ENCODE measurements around the gene HDAC4. TPM values are rescaled to one million over a fixed set of nuclear protein-coding genes. Genes with fewer than 3 reads are reported as not detected.

The HDAC4 gene
- polyA plus RNA-seq, 1 experiment = 8.9 TPM

- peaks cover 3% of the 10 kb centered on the region; the same call in 1 of the 2 replicates for H3K9me3 ChIP-seq (ENCODE audit: control insufficient read depth, insufficient read depth, low read length)
- H3K27me3 ChIP-seq (ENCODE audit: control insufficient read depth, insufficient read depth, low read length) = no peaks in the 10 kb centered on the region
- no peak for DNase-seq (ENCODE audit: low read depth, low spot score)
- ChIA-PET CTCF (no interaction called here), POLR2A (interaction anchor here (0.7 kb wide), 1 partner anchor 17 kb away, joined by 3 read pairs; no protein-coding TSS in a partner anchor)
- no peak overlapping the region for H3K4me3 ChIP-seq (ENCODE audit: low read depth, low read length)
- no peak for TF ChIP-seq CTCF (IDR thresholded peaks at IDR 0.05; ENCODE audit: low read depth, low read length)
- no peak overlapping the region for H3K27ac ChIP-seq (ENCODE audit: low read depth, low read length)
These were observed 219.5 kb downstream of the HDAC4 start for GRCh38 chr2:239181074-239181902.

GRCh38 chr2:239180526-239181073, 220.2 kb downstream of the HDAC4 start:
- Histone ChIP-seq H3K9me3 (ENCODE audit: control insufficient read depth, insufficient read depth, low read length) (peaks cover 3% of the 10 kb centered on the region; the same call in 1 of the 2 replicates), H3K4me3 (ENCODE audit: low read depth, low read length) (no peak overlapping the region), H3K27me3 (ENCODE audit: control insufficient read depth, insufficient read depth, low read length) (no peaks in the 10 kb centered on the region), H3K27ac (ENCODE audit: low read depth, low read length) (no peak overlapping the region)
- TF ChIP-seq CTCF (IDR thresholded peaks at IDR 0.05; ENCODE audit: low read depth, low read length) = no peak
- no peak for DNase-seq (ENCODE audit: low read depth, low spot score)
- CTCF ChIA-PET = no interaction called here
- POLR2A ChIA-PET = no interaction called here

GRCh38 chr2:239179851-239180371, 220.9 kb downstream of the HDAC4 start:
- Histone ChIP-seq H3K4me3 (ENCODE audit: low read depth, low read length) (no peak overlapping the region), H3K27ac (ENCODE audit: low read depth, low read length) (no peak overlapping the region), H3K9me3 (ENCODE audit: control insufficient read depth, insufficient read depth, low read length) (peaks cover 8% of the 10 kb centered on the region; the same call in 1 of the 2 replicates), H3K27me3 (ENCODE audit: control insufficient read depth, insufficient read depth, low read length) (no peaks in the 10 kb centered on the region)
- no peak for TF ChIP-seq CTCF (IDR thresholded peaks at IDR 0.05; ENCODE audit: low read depth, low read length)
- CTCF ChIA-PET = no interaction called here
- DNase-seq (ENCODE audit: low read depth, low spot score) = no peak
- POLR2A ChIA-PET = no interaction called here

GRCh38 chr2:239178954-239179353, 221.9 kb downstream of the HDAC4 start:
- H3K27me3 ChIP-seq (ENCODE audit: control insufficient read depth, insufficient read depth, low read length) = no peaks in the 10 kb centered on the region
- ChIA-PET CTCF (no interaction called here), POLR2A (no interaction called here)
- H3K27ac ChIP-seq (ENCODE audit: low read depth, low read length) = no peak overlapping the region
- DNase-seq (ENCODE audit: low read depth, low spot score) = no peak
- no peak for TF ChIP-seq CTCF (IDR thresholded peaks at IDR 0.05; ENCODE audit: low read depth, low read length)
- peaks cover 8% of the 10 kb centered on the region; the same call in 1 of the 2 replicates for H3K9me3 ChIP-seq (ENCODE audit: control insufficient read depth, insufficient read depth, low read length)
- no peak overlapping the region for H3K4me3 ChIP-seq (ENCODE audit: low read depth, low read length)

- peaks cover 8% of the 10 kb centered on the region; the same call in 1 of the 2 replicates for H3K9me3 ChIP-seq (ENCODE audit: control insufficient read depth, insufficient read depth, low read length)
- no peak for DNase-seq (ENCODE audit: low read depth, low spot score)
- H3K4me3 ChIP-seq (ENCODE audit: low read depth, low read length) = no peak overlapping the region
- no peaks in the 10 kb centered on the region for H3K27me3 ChIP-seq (ENCODE audit: control insufficient read depth, insufficient read depth, low read length)
- POLR2A ChIA-PET = no interaction called here
- H3K27ac ChIP-seq (ENCODE audit: low read depth, low read length) = no peak overlapping the region
- CTCF ChIA-PET = no interaction called here
- no peak for TF ChIP-seq CTCF (IDR thresholded peaks at IDR 0.05; ENCODE audit: low read depth, low read length)
These were observed 222.3 kb downstream of the HDAC4 start for GRCh38 chr2:239178484-239178883.

Measured in AG04450 (cell line).